OCI-LY1 (cell line): ENCODE data around the gene CCND1.

ENCODE experiments used
- H2AFZ ChIP-seq: fragments of 200-600 bp; sonication (generic), shearing (Covaris generic); 2 replicates; pipeline ENCODE4 v1.6.0; 2014; ENCODE audit warnings: antibody characterized with exemption, mild to moderate bottlenecking, low read length
- H3F3A ChIP-seq: fragments of 200-600 bp; sonication (generic), shearing (Covaris generic); 2 replicates; pipeline ENCODE4 v1.6.0; 2014; ENCODE audit warnings: mild to moderate bottlenecking, antibody characterized with exemption, low read length, moderate library complexity; ENCODE audit not compliant: insufficient read depth
- H3K27ac ChIP-seq: fragments of 200-600 bp; sonication (generic); 2 replicates; pipeline ENCODE4 v1.5.1; 2014; ENCODE audit warnings: low read length, mixed run types, mild to moderate bottlenecking, low read depth; ENCODE audit not compliant: poor library complexity, severe bottlenecking
- H3K27me3 ChIP-seq: fragments of 200-600 bp; sonication (generic); 2 replicates; pipeline ENCODE4 v1.6.0; 2014; ENCODE audit warnings: antibody characterized with exemption, mild to moderate bottlenecking, low read length, moderate library complexity; ENCODE audit not compliant: insufficient read depth
- H3K36me3 ChIP-seq: fragments of 200-600 bp; sonication (generic); 2 replicates; pipeline ENCODE4 v1.6.1; 2014; ENCODE audit warnings: mild to moderate bottlenecking, antibody characterized with exemption, low read length, moderate library complexity, mixed read lengths; ENCODE audit not compliant: insufficient read depth
- H3K4me1 ChIP-seq: fragments of 200-600 bp; sonication (generic); 2 replicates; pipeline ENCODE4 v1.5.1; 2014; ENCODE audit warnings: mild to moderate bottlenecking, low read length, moderate library complexity; ENCODE audit not compliant: insufficient read depth, severe bottlenecking
- H3K4me2 ChIP-seq: fragments of 200-600 bp; sonication (generic), shearing (Covaris generic); 2 replicates; pipeline ENCODE4 v1.6.1; 2014; ENCODE audit warnings: low read length
- H3K4me3 ChIP-seq: fragments of 200-600 bp; sonication (generic); 2 replicates; pipeline ENCODE4 v1.5.1; 2014; ENCODE audit warnings: low read length, low read depth, mild to moderate bottlenecking, mixed read lengths; ENCODE audit not compliant: poor library complexity, severe bottlenecking
- H3K79me2 ChIP-seq: fragments of 200-600 bp; shearing (Covaris generic); 2 replicates; pipeline ENCODE4 v1.6.1; 2016; ENCODE audit warnings: mixed run types, low read length, mixed read lengths; ENCODE audit not compliant: insufficient read depth
- H3K9ac ChIP-seq: fragments of 200-600 bp; sonication (generic), shearing (Covaris generic); 2 replicates; pipeline ENCODE4 v1.6.1; 2014; ENCODE audit warnings: mild to moderate bottlenecking, low read length, mixed read lengths
- H3K9me2 ChIP-seq: fragments of 200-600 bp; sonication (generic), shearing (Covaris generic); 2 replicates; pipeline ENCODE4 v1.6.1; 2014; ENCODE audit warnings: low read depth, mild to moderate bottlenecking, low read length, mixed read lengths
- H3K9me3 ChIP-seq: fragments of 200-600 bp; shearing (Covaris generic); 2 replicates; pipeline ENCODE4 v1.6.1; 2014; ENCODE audit warnings: low read length, mixed read lengths
- H4K20me1 ChIP-seq: fragments of 200-600 bp; sonication (generic), shearing (Covaris generic); 2 replicates; pipeline ENCODE4 v1.6.0; 2016; ENCODE audit warnings: mild to moderate bottlenecking, low read length; ENCODE audit not compliant: insufficient read depth
- EZH2 ChIP-seq: fragments of 200-600 bp; sonication (generic), shearing (Covaris generic); IDR thresholded peaks from 2 replicates; pipeline ENCODE4 v1.8.0; 2017; ENCODE audit warnings: borderline replicate concordance, mixed run types, mild to moderate bottlenecking, antibody characterized with exemption, low read length, moderate library complexity, mixed read lengths
- TF ChIP-seq, protein P1 (sequence below): fragments of 200-600 bp; sonication (generic), shearing (Covaris generic); IDR thresholded peaks from 2 replicates; pipeline ENCODE4 v1.5.1; 2017; ENCODE audit warnings: mild to moderate bottlenecking, antibody characterized with exemption, low read length, moderate library complexity, mixed read lengths

The CCND1 gene

DNA sequence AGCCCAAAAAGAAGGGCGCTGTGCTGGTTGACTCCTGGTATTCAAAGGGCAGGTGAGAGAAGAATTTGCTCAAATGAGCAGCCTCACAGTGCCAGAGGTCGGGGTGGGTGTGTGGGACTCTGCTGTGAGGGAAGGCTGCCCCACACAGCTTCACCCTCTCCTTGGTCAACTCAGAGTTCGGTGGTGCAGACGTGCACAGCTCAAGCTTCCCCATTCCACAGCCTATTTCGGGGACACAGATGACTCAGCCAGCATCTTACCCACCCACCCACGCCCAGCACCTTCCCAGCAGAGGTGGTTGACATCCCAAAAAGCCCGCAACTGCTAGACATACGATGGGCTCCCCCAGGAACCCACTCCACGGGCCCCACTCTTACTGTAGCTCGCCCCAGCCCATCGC lies 46.5 kb upstream of the CCND1 start:
- H3K27ac ChIP-seq: no peak overlapping the region
- TF ChIP-seq, protein P1, sequence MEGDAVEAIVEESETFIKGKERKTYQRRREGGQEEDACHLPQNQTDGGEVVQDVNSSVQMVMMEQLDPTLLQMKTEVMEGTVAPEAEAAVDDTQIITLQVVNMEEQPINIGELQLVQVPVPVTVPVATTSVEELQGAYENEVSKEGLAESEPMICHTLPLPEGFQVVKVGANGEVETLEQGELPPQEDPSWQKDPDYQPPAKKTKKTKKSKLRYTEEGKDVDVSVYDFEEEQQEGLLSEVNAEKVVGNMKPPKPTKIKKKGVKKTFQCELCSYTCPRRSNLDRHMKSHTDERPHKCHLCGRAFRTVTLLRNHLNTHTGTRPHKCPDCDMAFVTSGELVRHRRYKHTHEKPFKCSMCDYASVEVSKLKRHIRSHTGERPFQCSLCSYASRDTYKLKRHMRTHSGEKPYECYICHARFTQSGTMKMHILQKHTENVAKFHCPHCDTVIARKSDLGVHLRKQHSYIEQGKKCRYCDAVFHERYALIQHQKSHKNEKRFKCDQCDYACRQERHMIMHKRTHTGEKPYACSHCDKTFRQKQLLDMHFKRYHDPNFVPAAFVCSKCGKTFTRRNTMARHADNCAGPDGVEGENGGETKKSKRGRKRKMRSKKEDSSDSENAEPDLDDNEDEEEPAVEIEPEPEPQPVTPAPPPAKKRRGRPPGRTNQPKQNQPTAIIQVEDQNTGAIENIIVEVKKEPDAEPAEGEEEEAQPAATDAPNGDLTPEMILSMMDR: no peak
- TF ChIP-seq EZH2: no peak

GRCh38 chr11:69595805-69596665 lies 44.9 kb upstream of the CCND1 start:
- TF ChIP-seq EZH2: no peak
- TF ChIP-seq, protein P1: no peak
- H2AFZ ChIP-seq: no peak overlapping the region
- H3F3A ChIP-seq: no peaks in the 10 kb centered on the region

More for the DNA sequence above, 46.5 kb upstream of the CCND1 start:
- no peaks in the 10 kb centered on the region for H3K36me3 ChIP-seq
- H3K9ac ChIP-seq: no peak overlapping the region
- no peak overlapping the region for H3K4me2 ChIP-seq
- H2AFZ ChIP-seq: no peak overlapping the region
- H3F3A ChIP-seq: no peaks in the 10 kb centered on the region
- H3K27me3 ChIP-seq: no peaks in the 10 kb centered on the region
- H3K79me2 ChIP-seq: no peaks in the 10 kb centered on the region
- no peaks in the 10 kb centered on the region for H4K20me1 ChIP-seq
- no peaks in the 10 kb centered on the region for H3K9me3 ChIP-seq
- no peaks in the 10 kb centered on the region for H3K9me2 ChIP-seq
- no peaks in the 10 kb centered on the region for H3K4me1 ChIP-seq
- H3K4me3 ChIP-seq: no peak overlapping the region

GRCh38 chr11:69598147-69598546 lies 42.8 kb upstream of the CCND1 start:
- Histone ChIP-seq H3K27me3 (no peaks in the 10 kb centered on the region), H3F3A (no peaks in the 10 kb centered on the region), H3K27ac (no peak overlapping the region), H2AFZ (no peak overlapping the region), H3K4me2 (no peak overlapping the region), H4K20me1 (no peaks in the 10 kb centered on the region), H3K9ac (no peak overlapping the region), H3K9me2 (no peaks in the 10 kb centered on the region), H3K4me3 (no peak overlapping the region), H3K79me2 (no peaks in the 10 kb centered on the region), H3K9me3 (no peaks in the 10 kb centered on the region), H3K36me3 (no peaks in the 10 kb centered on the region), H3K4me1 (no peaks in the 10 kb centered on the region)
- no peak for TF ChIP-seq EZH2
- TF ChIP-seq, protein P1: no peak

More at GRCh38 chr11:69595805-69596665, 44.9 kb upstream of the CCND1 start:
- H3K4me1 ChIP-seq: no peaks in the 10 kb centered on the region
- no peaks in the 10 kb centered on the region for H3K36me3 ChIP-seq
- no peaks in the 10 kb centered on the region for H3K9me2 ChIP-seq
- H3K27ac ChIP-seq: no peak overlapping the region
- no peak overlapping the region for H3K9ac ChIP-seq
- H3K27me3 ChIP-seq: no peaks in the 10 kb centered on the region
- H3K9me3 ChIP-seq: no peaks in the 10 kb centered on the region
- H3K79me2 ChIP-seq: no peaks in the 10 kb centered on the region
- no peak overlapping the region for H3K4me2 ChIP-seq
- H4K20me1 ChIP-seq: no peaks in the 10 kb centered on the region
- H3K4me3 ChIP-seq: no peak overlapping the region
